Measurements from ENCODE around the gene PROS1.
"Not testable (repeated sequence)": the region's sequence is repeated elsewhere in the genome, so short reads cannot be mapped to it uniquely, and the experiment has no call there.

PROS1 gene

DNA sequence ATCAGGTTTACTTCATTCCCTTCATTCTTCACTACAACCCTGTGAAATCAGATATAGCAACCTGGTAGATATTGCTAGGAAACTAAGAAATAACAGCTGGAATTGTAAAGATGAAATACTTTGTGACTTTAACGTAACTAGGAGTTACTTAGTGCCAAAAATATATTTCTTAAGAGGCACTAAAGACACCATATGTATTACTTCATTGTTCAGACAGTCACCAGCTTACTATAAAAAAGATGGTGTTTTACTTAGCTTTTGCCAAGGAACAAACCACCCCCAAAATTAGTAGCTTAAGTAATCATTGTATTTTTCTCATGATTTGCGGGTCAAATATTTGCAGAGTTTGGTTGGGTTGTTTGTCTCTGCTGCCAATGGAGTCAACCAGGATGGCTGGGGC, 62.5 kb downstream of the PROS1 start:
- H3K4me3 ChIP-seq (ENCODE audit: low read depth, low read length), result no peak overlapping the region
- TF ChIP-seq, protein P1, sequence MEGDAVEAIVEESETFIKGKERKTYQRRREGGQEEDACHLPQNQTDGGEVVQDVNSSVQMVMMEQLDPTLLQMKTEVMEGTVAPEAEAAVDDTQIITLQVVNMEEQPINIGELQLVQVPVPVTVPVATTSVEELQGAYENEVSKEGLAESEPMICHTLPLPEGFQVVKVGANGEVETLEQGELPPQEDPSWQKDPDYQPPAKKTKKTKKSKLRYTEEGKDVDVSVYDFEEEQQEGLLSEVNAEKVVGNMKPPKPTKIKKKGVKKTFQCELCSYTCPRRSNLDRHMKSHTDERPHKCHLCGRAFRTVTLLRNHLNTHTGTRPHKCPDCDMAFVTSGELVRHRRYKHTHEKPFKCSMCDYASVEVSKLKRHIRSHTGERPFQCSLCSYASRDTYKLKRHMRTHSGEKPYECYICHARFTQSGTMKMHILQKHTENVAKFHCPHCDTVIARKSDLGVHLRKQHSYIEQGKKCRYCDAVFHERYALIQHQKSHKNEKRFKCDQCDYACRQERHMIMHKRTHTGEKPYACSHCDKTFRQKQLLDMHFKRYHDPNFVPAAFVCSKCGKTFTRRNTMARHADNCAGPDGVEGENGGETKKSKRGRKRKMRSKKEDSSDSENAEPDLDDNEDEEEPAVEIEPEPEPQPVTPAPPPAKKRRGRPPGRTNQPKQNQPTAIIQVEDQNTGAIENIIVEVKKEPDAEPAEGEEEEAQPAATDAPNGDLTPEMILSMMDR (IDR thresholded peaks at IDR 0.05; ENCODE audit: borderline replicate concordance, insufficient read depth, low read depth, low read length), result no peak

DNA sequence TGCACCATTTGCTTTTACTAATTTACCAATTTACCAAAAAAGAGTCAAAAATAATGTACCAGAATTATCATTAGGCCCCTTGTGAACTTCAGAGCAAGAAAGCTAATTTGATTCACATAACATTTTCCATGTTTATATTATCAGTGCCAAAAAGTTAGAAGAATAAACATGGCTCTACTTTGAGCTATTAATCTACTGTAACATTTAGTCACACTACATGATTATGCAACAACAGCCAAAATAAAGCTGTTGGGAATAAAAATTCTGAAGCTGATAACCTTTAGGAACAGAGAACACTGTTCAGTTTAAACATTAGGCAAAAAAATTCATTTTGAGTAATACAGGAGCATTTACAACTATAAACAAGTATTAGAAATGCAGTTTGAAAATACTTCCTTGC, 63.6 kb downstream of the PROS1 start:
- no peak overlapping the region for H3K4me3 ChIP-seq (ENCODE audit: low read depth, low read length)
- TF ChIP-seq, protein P1 (IDR thresholded peaks at IDR 0.05; ENCODE audit: borderline replicate concordance, insufficient read depth, low read depth, low read length), result no peak

DNA sequence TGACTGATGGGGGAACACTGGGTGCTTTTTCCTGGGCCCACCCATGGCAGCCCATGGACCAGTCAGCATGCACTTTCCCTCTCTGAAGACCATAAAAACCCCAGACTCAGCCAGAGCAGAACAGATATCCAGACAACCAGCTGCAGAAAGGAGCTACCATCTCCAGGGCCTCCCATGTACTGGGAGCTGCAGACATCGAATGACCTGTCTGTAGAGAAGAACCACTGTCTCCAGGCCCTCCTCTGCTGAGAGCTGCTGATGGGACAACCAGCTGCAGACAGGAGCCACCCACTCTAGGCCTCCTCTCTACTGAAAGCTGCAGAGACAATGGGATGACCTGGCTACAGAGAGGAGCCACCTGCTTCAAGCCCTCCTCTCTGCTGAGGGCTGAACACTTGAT, 66.6 kb downstream of the PROS1 start:
- H3K4me3 ChIP-seq (ENCODE audit: low read depth, low read length), result no peak overlapping the region
- TF ChIP-seq, protein P1 (IDR thresholded peaks at IDR 0.05; ENCODE audit: borderline replicate concordance, insufficient read depth, low read depth, low read length), result no peak

DNA sequence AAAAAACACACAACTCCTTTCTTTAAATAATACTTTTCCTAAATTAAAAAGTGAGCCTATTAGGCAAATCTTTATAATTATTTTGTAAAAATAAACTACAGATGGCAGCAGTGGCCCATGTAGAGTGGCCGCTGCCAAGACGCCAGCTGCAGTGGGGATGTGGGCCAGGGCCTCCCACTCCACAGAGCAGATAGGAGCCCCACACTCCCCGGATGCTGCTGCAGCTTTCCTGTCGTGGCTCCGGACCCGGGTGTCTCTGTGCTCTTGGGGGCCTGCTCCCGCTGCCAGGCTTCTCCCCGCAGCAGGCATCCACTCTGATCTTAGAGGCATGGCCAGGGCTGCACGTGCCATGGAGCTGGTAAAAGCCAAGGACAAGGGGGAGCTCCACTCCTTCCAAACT, 67.5 kb downstream of the PROS1 start:
- H3K4me3 ChIP-seq (ENCODE audit: low read depth, low read length), result no peak overlapping the region

DNA sequence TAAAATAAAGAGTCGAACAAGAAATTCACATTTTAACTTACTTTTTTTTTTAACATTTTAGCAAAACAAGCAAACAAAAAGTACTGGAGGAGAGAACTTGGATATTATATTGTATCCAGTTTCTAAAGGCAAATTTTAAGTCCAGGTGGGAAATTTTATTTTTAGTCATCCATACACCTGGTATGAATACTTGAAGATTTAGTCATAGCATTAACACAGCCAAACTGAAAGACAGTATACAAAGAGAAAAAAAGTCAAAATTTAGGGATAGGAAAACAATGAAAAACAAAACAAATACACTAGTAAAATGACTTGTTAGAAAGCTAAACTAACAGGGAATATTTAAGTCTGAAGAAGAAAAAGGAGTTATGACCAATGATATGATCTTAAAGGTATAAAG, 69.1 kb downstream of the PROS1 start:
- no peak overlapping the region for H3K4me3 ChIP-seq (ENCODE audit: low read depth, low read length)
- TF ChIP-seq, protein P1 (IDR thresholded peaks at IDR 0.05; ENCODE audit: borderline replicate concordance, insufficient read depth, low read depth, low read length), result no peak

More for the DNA sequence above, 67.5 kb downstream of the PROS1 start:
- TF ChIP-seq, protein P1 (IDR thresholded peaks at IDR 0.05; ENCODE audit: borderline replicate concordance, insufficient read depth, low read depth, low read length), result no peak

DNA sequence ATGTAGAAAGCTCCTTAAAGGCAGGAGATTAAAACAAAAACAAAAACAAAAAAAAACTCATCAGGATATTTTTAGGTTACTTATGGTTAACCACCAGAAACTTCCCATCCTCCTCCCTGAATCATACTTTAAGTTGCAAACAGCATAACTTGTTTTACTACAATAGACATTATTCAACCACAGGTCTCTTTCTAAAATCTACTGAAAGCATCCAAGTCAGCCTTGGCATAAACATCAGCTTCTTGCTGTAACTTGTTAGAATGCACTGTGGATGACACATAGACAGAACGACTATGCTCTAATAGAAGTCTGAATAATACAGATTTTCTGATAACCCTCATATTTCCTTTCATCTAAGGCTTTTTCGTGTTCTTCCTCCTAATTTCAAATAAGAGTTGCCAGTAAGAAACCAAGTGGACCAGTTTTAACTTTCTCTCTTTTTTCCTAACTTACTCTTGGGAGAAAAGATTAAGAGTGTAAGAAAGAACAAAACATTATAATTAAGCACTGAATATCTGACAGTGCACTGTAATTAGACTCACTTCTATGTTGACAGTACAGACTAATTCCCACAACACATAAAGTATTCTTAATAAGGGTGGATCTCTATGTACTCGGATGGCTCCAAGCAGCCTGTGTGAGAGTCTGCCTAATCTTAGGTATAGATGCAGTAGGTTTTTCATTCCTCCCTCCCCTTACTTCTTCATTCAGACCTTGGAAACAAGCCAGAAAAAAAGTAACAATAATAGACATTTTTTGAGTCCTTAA, 95.3 kb downstream of the PROS1 start:
- not testable (repeated sequence) for H3K4me3 ChIP-seq (ENCODE audit: low read depth, low read length)

DNA sequence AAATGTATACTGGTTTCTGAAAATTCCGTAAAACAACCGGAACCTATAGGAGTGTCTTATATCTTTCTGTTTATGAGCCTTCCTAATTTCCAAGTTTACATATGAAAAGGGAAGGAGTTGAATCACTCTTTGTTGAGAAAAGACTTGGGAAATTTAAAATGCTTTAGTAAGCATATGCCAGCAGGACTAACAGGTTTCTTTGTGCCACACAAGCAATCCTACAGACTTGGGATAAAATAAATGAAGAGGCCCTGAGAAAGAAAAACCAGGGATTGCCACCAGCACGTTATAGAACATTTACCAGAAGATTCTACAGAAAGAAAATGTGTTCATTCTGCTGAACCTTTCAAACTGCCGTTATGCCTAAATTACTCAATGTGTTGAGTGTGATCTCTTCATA, 96.3 kb downstream of the PROS1 start:
- H3K4me3 ChIP-seq (ENCODE audit: low read depth, low read length), result not testable (repeated sequence)

DNA sequence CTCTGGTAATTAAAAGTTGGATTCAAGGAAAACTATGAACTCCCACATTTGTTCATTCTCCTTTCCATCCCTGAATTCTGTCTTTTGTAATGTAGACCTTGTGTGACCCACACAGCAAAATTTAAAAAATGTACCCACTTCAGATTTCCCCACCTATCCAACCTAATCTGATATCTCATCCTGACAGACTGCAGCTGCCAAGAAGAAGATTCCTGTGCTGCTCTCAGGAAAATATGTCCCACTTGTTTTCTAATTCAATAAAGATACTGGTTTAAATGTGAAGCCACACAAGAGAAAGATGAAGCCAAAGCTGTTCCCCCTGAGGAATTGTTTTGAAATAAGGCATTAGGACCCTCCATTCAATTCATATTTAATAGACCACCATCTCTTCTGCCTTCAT, 100.3 kb downstream of the PROS1 start:
- H3K4me3 ChIP-seq (ENCODE audit: low read depth, low read length), result not testable (repeated sequence)

DNA sequence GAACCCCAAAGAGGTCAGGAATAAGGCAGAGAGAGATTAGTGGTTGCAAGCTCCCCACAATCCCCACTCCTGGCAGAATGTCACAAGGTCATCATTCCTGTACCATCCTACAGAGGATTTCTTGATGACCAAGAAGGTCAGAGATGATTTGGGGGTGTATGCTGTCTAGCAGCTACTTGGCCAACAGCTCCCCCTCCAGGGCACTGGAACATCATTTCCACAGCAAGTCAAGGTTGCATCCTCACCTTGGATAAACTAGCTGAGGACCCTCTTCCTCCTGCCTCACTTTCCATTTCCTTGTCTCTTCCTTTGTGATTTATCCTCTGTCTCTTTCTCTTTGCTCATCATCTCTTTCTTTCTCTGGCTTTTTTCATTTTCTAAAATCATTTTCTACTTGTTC, 106.3 kb downstream of the PROS1 start:
- TF ChIP-seq, protein P1 (IDR thresholded peaks at IDR 0.05; ENCODE audit: borderline replicate concordance, insufficient read depth, low read depth, low read length), result no peak
- no peak overlapping the region for H3K4me3 ChIP-seq (ENCODE audit: low read depth, low read length)

Data from GM12875 (cell line).